KMS-11 (cell line): Measurements from ENCODE around the gene SZRD1.

ENCODE experiments used
- H2AFZ ChIP-seq: fragments of 200-600 bp; sonication (generic); 2 replicates; pipeline ENCODE4 v1.6.1; 2016; ENCODE audit warnings: antibody characterized with exemption, mixed run types, low read depth
- H3K27ac ChIP-seq: fragments of 200-600 bp; sonication (generic); 2 replicates; pipeline ENCODE4 v1.6.1; 2016; ENCODE audit warnings: mild to moderate bottlenecking, mixed run types
- H3K27me3 ChIP-seq: fragments of 200-600 bp; sonication (generic); 2 replicates; pipeline ENCODE4 v1.6.1; 2017; ENCODE audit warnings: mild to moderate bottlenecking, low read depth, mixed run types, moderate library complexity; ENCODE audit not compliant: insufficient read depth
- H3K36me3 ChIP-seq: fragments of 200-600 bp; sonication (generic); 2 replicates; pipeline ENCODE4 v1.6.1; 2017; ENCODE audit warnings: mild to moderate bottlenecking, mixed run types; ENCODE audit not compliant: insufficient read depth
- H3K4me1 ChIP-seq: fragments of 200-600 bp; sonication (generic); 2 replicates; pipeline ENCODE4 v1.6.1; 2016; ENCODE audit warnings: mild to moderate bottlenecking, low read depth, mixed run types; ENCODE audit not compliant: poor library complexity, severe bottlenecking
- H3K4me2 ChIP-seq: fragments of 200-600 bp; sonication (generic); 2 replicates; pipeline ENCODE4 v1.7.0; 2016; ENCODE audit warnings: mild to moderate bottlenecking, mixed run types
- H3K4me3 ChIP-seq: fragments of 200-600 bp; sonication (generic); IDR thresholded peaks from 2 replicates; pipeline ENCODE4 v1.6.1; 2017; ENCODE audit warnings: low read depth, low read length, mixed read lengths; ENCODE audit not compliant: insufficient read depth
- H3K79me2 ChIP-seq: fragments of 200-600 bp; sonication (generic); 2 replicates; pipeline ENCODE4 v1.6.1; 2016; ENCODE audit warnings: low read depth, mixed run types; ENCODE audit not compliant: insufficient read depth
- H3K9ac ChIP-seq: fragments of 200-600 bp; sonication (generic); 2 replicates; pipeline ENCODE4 v1.6.1; 2016; ENCODE audit warnings: mild to moderate bottlenecking, mixed run types
- H4K20me1 ChIP-seq: fragments of 200-600 bp; sonication (generic); 2 replicates; pipeline ENCODE4 v1.6.1; 2016; ENCODE audit warnings: mild to moderate bottlenecking, mixed run types; ENCODE audit not compliant: insufficient read depth
- TF ChIP-seq, protein P1 (sequence below): fragments of 200-600 bp; sonication (generic); conservative IDR thresholded peaks from 2 replicates; pipeline ENCODE4 v1.6.1; 2017; ENCODE audit warnings: low read depth, mild to moderate bottlenecking, antibody characterized with exemption, low read length, moderate library complexity, mixed read lengths

Gene SZRD1

DNA sequence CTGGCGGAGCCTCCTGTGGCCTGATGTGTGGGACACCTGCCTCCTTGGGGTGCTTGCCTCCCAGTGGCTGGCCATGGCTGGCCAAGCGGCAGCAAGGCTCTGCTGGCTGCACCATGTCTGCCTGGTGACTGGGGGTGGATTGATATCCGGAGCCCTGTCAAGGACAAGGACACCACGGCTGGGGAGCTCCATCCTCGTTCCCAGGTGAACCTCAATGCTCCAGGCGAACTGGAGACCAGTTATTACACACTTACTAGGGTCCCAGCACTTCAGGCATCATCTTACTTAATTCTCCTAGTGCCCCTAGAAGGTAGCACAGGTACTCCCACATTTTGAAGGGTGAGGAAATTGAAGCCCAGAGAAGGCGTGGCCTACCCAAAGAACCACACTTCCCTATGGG, 55.0 kb downstream of the SZRD1 start:
- no peaks in the 10 kb centered on the region for H3K36me3 ChIP-seq
- no peak overlapping the region for H3K9ac ChIP-seq
- no peak overlapping the region for H2AFZ ChIP-seq
- H3K79me2 ChIP-seq: no peaks in the 10 kb centered on the region
- peaks cover 18% of the 10 kb centered on the region for H3K4me1 ChIP-seq
- no peak overlapping the region for H3K4me3 ChIP-seq
- no peak overlapping the region for H3K27ac ChIP-seq
- H3K4me2 ChIP-seq: no peak overlapping the region
- peaks cover 38% of the 10 kb centered on the region for H3K27me3 ChIP-seq
- TF ChIP-seq, protein P1, sequence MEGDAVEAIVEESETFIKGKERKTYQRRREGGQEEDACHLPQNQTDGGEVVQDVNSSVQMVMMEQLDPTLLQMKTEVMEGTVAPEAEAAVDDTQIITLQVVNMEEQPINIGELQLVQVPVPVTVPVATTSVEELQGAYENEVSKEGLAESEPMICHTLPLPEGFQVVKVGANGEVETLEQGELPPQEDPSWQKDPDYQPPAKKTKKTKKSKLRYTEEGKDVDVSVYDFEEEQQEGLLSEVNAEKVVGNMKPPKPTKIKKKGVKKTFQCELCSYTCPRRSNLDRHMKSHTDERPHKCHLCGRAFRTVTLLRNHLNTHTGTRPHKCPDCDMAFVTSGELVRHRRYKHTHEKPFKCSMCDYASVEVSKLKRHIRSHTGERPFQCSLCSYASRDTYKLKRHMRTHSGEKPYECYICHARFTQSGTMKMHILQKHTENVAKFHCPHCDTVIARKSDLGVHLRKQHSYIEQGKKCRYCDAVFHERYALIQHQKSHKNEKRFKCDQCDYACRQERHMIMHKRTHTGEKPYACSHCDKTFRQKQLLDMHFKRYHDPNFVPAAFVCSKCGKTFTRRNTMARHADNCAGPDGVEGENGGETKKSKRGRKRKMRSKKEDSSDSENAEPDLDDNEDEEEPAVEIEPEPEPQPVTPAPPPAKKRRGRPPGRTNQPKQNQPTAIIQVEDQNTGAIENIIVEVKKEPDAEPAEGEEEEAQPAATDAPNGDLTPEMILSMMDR: no peak
- H4K20me1 ChIP-seq: no peaks in the 10 kb centered on the region

DNA sequence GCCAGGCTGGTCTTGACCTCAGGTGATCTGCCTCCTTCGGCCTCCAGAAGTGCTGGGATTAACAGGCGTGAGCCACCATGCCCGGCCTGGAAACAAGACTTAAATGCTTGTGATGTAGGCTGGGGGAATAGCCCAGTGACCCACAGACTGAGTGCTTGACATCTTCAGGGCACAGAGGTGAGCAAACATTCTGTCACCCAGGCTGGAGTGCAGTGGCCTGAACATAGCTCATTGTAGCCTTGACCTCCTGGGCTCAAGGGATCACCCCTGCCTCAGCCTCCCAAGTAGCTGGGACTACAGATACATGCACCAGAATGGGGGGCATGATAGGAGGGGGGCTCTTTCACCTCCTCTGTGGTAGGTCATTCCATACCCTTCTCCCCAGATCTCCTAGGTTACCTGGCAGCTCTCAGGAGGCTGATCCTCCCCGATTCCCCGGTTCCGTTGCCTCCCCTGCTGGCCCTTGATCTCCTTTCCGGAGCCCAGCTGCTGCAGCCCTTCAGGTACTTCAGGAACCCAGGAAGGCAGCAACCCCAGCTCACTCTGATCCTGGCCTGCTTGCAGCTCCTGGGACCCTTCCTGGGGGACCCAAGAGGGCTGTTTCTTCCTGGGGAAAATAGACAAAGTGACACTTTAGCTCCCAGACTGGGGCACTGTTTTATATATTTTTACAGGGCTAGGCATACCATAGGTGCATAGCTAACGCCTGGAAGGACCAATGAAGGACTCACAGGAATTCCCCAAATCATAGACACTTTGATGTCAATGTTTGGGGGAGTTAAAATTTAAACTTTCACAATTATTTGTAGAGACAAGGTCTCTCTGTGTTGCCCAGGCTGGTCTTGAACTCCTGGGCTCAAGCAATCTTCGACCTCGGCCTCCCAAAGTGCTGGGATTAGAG, 58.3 kb downstream of the SZRD1 start:
- no peak overlapping the region for H3K4me2 ChIP-seq
- peaks cover 15% of the 10 kb centered on the region for H3K4me1 ChIP-seq
- no peak overlapping the region for H3K4me3 ChIP-seq
- peaks cover 18% of the 10 kb centered on the region for H3K27me3 ChIP-seq
- TF ChIP-seq, protein P1: no peak
- H4K20me1 ChIP-seq: no peaks in the 10 kb centered on the region
- H3K27ac ChIP-seq: no peak overlapping the region
- no peaks in the 10 kb centered on the region for H3K79me2 ChIP-seq
- no peak overlapping the region for H3K9ac ChIP-seq
- no peak overlapping the region for H2AFZ ChIP-seq
- H3K36me3 ChIP-seq: no peaks in the 10 kb centered on the region

DNA sequence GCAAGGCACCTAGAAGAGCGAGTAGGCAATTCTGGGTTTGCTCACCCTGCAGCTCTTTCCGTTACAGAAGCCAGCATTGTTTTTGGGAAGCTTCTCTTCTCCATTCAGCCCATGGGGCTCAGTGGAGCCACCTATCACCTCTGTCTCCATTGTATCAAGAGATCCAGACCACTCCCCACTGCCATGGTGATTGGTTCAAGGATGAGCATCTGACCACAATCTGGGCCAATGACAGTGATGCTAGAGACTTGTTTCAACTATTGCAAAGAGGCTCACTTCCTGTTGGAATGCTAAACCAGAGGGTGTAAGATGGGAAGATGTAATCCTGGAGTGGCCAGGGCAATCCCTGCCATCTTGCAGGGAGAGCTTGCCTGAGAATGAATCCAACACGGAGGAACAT, 63.6 kb downstream of the SZRD1 start:
- H3K4me2 ChIP-seq: no peak overlapping the region
- H3K27me3 ChIP-seq: no peaks in the 10 kb centered on the region; the same call in 1 of the 2 replicates
- no peak overlapping the region for H3K4me3 ChIP-seq
- H3K27ac ChIP-seq: no peak overlapping the region
- no peaks in the 10 kb centered on the region for H3K36me3 ChIP-seq
- H2AFZ ChIP-seq: no peak overlapping the region
- no peak overlapping the region for H3K9ac ChIP-seq
- H3K4me1 ChIP-seq: no peaks in the 10 kb centered on the region
- no peaks in the 10 kb centered on the region for H4K20me1 ChIP-seq
- H3K79me2 ChIP-seq: no peaks in the 10 kb centered on the region
- TF ChIP-seq, protein P1: no peak

DNA sequence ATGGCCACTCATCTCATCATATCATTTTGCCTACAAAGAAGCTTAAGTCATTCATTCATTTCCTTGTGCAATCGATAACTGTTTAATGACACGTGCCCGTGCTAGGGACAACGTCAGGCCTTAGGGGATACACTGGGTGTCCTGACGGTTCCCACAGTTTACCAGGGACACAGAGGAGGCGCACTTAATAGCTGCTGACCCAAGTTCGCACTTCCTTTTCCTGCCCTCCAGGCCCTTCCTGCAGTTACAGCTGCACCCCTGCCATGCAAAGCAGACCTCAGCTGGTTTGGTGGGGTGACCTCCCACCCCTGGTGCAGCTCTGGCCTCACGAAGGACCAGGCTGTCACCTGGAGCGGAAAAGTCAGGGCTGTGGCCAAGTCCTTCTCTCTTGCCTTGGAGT, 66.0 kb downstream of the SZRD1 start:
- no peaks in the 10 kb centered on the region; the same call in 1 of the 2 replicates for H3K27me3 ChIP-seq
- H3K4me2 ChIP-seq: no peak overlapping the region
- H3K9ac ChIP-seq: no peak overlapping the region
- TF ChIP-seq, protein P1: no peak
- H3K36me3 ChIP-seq: no peaks in the 10 kb centered on the region
- H3K4me3 ChIP-seq: no peak overlapping the region
- no peaks in the 10 kb centered on the region for H4K20me1 ChIP-seq
- no peak overlapping the region for H3K27ac ChIP-seq
- no peaks in the 10 kb centered on the region for H3K79me2 ChIP-seq
- peaks cover 1% of the 10 kb centered on the region for H3K4me1 ChIP-seq
- H2AFZ ChIP-seq: no peak overlapping the region
